MM.1S (cell line): Measurements from ENCODE around the gene TRIOBP.

Source experiments
- DNase-seq: peaks from one replicate; pipeline ENCODE4 v3.0.0-alpha.2; 2015
- H2AFZ ChIP-seq: fragments of 300-600 bp; sonication (generic); 2 replicates; pipeline ENCODE4 v1.6.0; 2016; ENCODE audit warnings: antibody characterized with exemption, low read length
- H3F3A ChIP-seq: fragments of 300-600 bp; sonication (generic); 2 replicates; pipeline ENCODE4 v1.6.1; 2016; ENCODE audit warnings: mild to moderate bottlenecking, antibody characterized with exemption, low read length, moderate library complexity, mixed read lengths; ENCODE audit not compliant: insufficient read depth
- H3K27ac ChIP-seq: fragments of 300-600 bp; sonication (generic); 2 replicates; pipeline ENCODE4 v1.5.1; 2016; ENCODE audit warnings: mild to moderate bottlenecking, low read length
- H3K27me3 ChIP-seq: fragments of 300-600 bp; sonication (generic); replicated peaks from 2 replicates; pipeline ENCODE4 v1.6.0; 2016; ENCODE audit warnings: low read length; ENCODE audit not compliant: insufficient read depth
- H3K36me3 ChIP-seq: fragments of 300-600 bp; sonication (generic); replicated peaks from 2 replicates; pipeline ENCODE4 v1.6.1; 2016; ENCODE audit warnings: mild to moderate bottlenecking, low read length, mixed read lengths; ENCODE audit not compliant: insufficient read depth
- H3K4me1 ChIP-seq: fragments of 300-600 bp; sonication (generic); 2 replicates; pipeline ENCODE4 v1.6.1; 2016; ENCODE audit warnings: low read length, mixed read lengths
- H3K4me2 ChIP-seq: fragments of 300-600 bp; sonication (generic); 2 replicates; pipeline ENCODE4 v1.6.0; 2016; ENCODE audit warnings: low read depth, low read length
- H3K4me3 ChIP-seq: fragments of 300-600 bp; sonication (generic); 2 replicates; pipeline ENCODE4 v1.5.1; 2016; ENCODE audit warnings: low read length, mixed read lengths
- H3K79me2 ChIP-seq: fragments of 300-600 bp; sonication (generic); 2 replicates; pipeline ENCODE4 v1.6.1; 2016; ENCODE audit warnings: mixed run types, low read length, mixed read lengths
- H3K9ac ChIP-seq: fragments of 300-600 bp; sonication (generic); 2 replicates; pipeline ENCODE4 v1.6.1; 2016; ENCODE audit warnings: low read length, mixed read lengths
- H3K9me2 ChIP-seq: fragments of 300-600 bp; sonication (generic); replicated peaks from 2 replicates; pipeline ENCODE4 v1.6.1; 2016; ENCODE audit warnings: mild to moderate bottlenecking, low read length, mixed read lengths; ENCODE audit not compliant: insufficient read depth
- H3K9me3 ChIP-seq: fragments of 300-600 bp; sonication (generic); replicated peaks from 2 replicates; pipeline ENCODE4 v1.6.1; 2016; ENCODE audit warnings: mild to moderate bottlenecking, low read length, mixed read lengths; ENCODE audit not compliant: insufficient read depth
- H4K20me1 ChIP-seq: fragments of 300-600 bp; sonication (generic); 2 replicates; pipeline ENCODE4 v1.6.1; 2016; ENCODE audit warnings: mild to moderate bottlenecking, low read length, moderate library complexity, mixed read lengths; ENCODE audit not compliant: insufficient read depth
- EZH2 ChIP-seq: fragments of 300-600 bp; sonication (generic); optimal IDR thresholded peaks from 2 replicates; pipeline ENCODE3; 2017; ENCODE audit warnings: low read depth, mild to moderate bottlenecking, antibody characterized with exemption, low read length, mixed read lengths
- EZH2phosphoT487 ChIP-seq: fragments of 300-600 bp; sonication (generic); IDR thresholded peaks from 2 replicates; pipeline ENCODE4 v1.6.1; 2018; ENCODE audit warnings: antibody characterized with exemption, low read length
- TF ChIP-seq, protein P1 (sequence below): fragments of 300-600 bp; sonication (generic); IDR thresholded peaks from 2 replicates; pipeline ENCODE4 v1.5.1; 2016; ENCODE audit warnings: antibody characterized with exemption, low read length, mixed read lengths

Gene TRIOBP

GRCh38 chr22:37778370-37779009 lies 81.6 kb downstream of the TRIOBP start:
- 0 out of 2 replicates have a peak, but pooled peaks cover 3% of the 10 kb centered on the region for H3F3A ChIP-seq
- H3K9me2 ChIP-seq, result no peaks in the 10 kb centered on the region
- no peak overlapping the region for H2AFZ ChIP-seq
- no peaks in the 10 kb centered on the region for H3K9me3 ChIP-seq
- no peak for TF ChIP-seq EZH2phosphoT487
- TF ChIP-seq, protein P1, sequence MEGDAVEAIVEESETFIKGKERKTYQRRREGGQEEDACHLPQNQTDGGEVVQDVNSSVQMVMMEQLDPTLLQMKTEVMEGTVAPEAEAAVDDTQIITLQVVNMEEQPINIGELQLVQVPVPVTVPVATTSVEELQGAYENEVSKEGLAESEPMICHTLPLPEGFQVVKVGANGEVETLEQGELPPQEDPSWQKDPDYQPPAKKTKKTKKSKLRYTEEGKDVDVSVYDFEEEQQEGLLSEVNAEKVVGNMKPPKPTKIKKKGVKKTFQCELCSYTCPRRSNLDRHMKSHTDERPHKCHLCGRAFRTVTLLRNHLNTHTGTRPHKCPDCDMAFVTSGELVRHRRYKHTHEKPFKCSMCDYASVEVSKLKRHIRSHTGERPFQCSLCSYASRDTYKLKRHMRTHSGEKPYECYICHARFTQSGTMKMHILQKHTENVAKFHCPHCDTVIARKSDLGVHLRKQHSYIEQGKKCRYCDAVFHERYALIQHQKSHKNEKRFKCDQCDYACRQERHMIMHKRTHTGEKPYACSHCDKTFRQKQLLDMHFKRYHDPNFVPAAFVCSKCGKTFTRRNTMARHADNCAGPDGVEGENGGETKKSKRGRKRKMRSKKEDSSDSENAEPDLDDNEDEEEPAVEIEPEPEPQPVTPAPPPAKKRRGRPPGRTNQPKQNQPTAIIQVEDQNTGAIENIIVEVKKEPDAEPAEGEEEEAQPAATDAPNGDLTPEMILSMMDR, result no peak
- no peak for TF ChIP-seq EZH2
- H3K4me3 ChIP-seq, result no peak overlapping the region
- no peak for DNase-seq
- no peaks in the 10 kb centered on the region for H4K20me1 ChIP-seq
- no peaks in the 10 kb centered on the region for H3K79me2 ChIP-seq
- H3K36me3 ChIP-seq, result no peaks in the 10 kb centered on the region
- H3K27me3 ChIP-seq, result no peaks in the 10 kb centered on the region
- no peak overlapping the region for H3K27ac ChIP-seq
- H3K9ac ChIP-seq, result no peak overlapping the region
- H3K4me2 ChIP-seq, result no peak overlapping the region
- H3K4me1 ChIP-seq, result peaks cover 4% of the 10 kb centered on the region

GRCh38 chr22:37781434-37782059 lies 84.7 kb downstream of the TRIOBP start:
- Histone ChIP-seq H3K9ac (no peak overlapping the region), H3K27me3 (no peaks in the 10 kb centered on the region), H3K4me3 (no peak overlapping the region), H3K79me2 (no peaks in the 10 kb centered on the region), H3F3A (0 out of 2 replicates have a peak, but pooled peaks cover 3% of the 10 kb centered on the region), H3K4me1 (peaks cover 4% of the 10 kb centered on the region), H4K20me1 (no peaks in the 10 kb centered on the region), H3K27ac (no peak overlapping the region), H3K9me2 (no peaks in the 10 kb centered on the region), H3K36me3 (no peaks in the 10 kb centered on the region), H2AFZ (no peak overlapping the region), H3K9me3 (no peaks in the 10 kb centered on the region), H3K4me2 (no peak overlapping the region)
- no peak for DNase-seq
- no peak for TF ChIP-seq EZH2
- TF ChIP-seq, protein P1, result no peak
- no peak for TF ChIP-seq EZH2phosphoT487

GRCh38 chr22:37782340-37783168 lies 85.7 kb downstream of the TRIOBP start:
- no peaks in the 10 kb centered on the region for H3K9me2 ChIP-seq
- TF ChIP-seq, protein P1, result no peak
- TF ChIP-seq EZH2phosphoT487, result no peak
- TF ChIP-seq EZH2, result no peak
- H4K20me1 ChIP-seq, result no peaks in the 10 kb centered on the region
- H2AFZ ChIP-seq, result no peak overlapping the region
- H3F3A ChIP-seq, result 0 out of 2 replicates have a peak, but pooled peaks cover under 1% of the 10 kb centered on the region
- H3K4me1 ChIP-seq, result peaks cover under 1% of the 10 kb centered on the region
- no peak overlapping the region for H3K9ac ChIP-seq
- no peak overlapping the region for H3K4me2 ChIP-seq
- no peak overlapping the region for H3K4me3 ChIP-seq
- DNase-seq, result no peak
- H3K9me3 ChIP-seq, result no peaks in the 10 kb centered on the region
- H3K79me2 ChIP-seq, result no peaks in the 10 kb centered on the region
- H3K36me3 ChIP-seq, result no peaks in the 10 kb centered on the region
- no peak overlapping the region for H3K27ac ChIP-seq
- H3K27me3 ChIP-seq, result no peaks in the 10 kb centered on the region
